K562 (cell line): ENCODE measurements around the gene EDEM1. TPM values are rescaled to one million over a fixed set of nuclear protein-coding genes. Genes with fewer than 3 reads are reported as not detected.

Source experiments
- CBX2 ChIP-seq: fragments of 200-600 bp; sonication (generic); IDR thresholded peaks from one replicate; pipeline ENCODE4 v1.6.1; 2012; ENCODE audit warnings: mild to moderate bottlenecking, low read length, inconsistent platforms; ENCODE audit not compliant: insufficient read depth, poor library complexity, severe bottlenecking
- GABPA ChIP-seq: fragments of 200-800 bp; sonication (Bioruptor generic); conservative IDR thresholded peaks from 2 replicates; pipeline ENCODE4 v1.6.1; 2016; ENCODE audit warnings: low read depth, missing genetic modification characterization, missing compliant biosample characterization
- HMBOX1 ChIP-seq: sonication (generic); IDR thresholded peaks from 2 replicates; pipeline ENCODE4 v1.6.1; 2016
- HMG20B ChIP-seq: fragments of 250-450 bp; sonication (Bioruptor Pico); IDR thresholded peaks from 2 replicates; pipeline ENCODE4 v1.5.0; 2021; ENCODE audit warnings: mild to moderate bottlenecking
- HNRNPUL1 ChIP-seq: fragments of 200-400 bp; formaldehyde crosslinking; IDR thresholded peaks from 2 replicates; pipeline ENCODE4 v1.6.1; 2017; ENCODE audit warnings: low read length
- NCOA1 ChIP-seq: fragments of 450-650 bp; IDR thresholded peaks from 2 replicates; pipeline ENCODE4 v1.6.1; 2016; ENCODE audit warnings: low read depth
- NFATC3 ChIP-seq: fragments of 450-650 bp; IDR thresholded peaks from 2 replicates; pipeline ENCODE4 v1.6.1; 2017; ENCODE audit warnings: mild to moderate bottlenecking
- NFRKB ChIP-seq: fragments of 450-650 bp; IDR thresholded peaks from 2 replicates; pipeline ENCODE4 v1.6.1; 2016; ENCODE audit warnings: low read depth
- NR1H2 ChIP-seq: sonication (generic); formaldehyde crosslinking; IDR thresholded peaks from 2 replicates; pipeline ENCODE4 v1.4.0; 2020; ENCODE audit warnings: mild to moderate bottlenecking, missing genetic modification reagents
- NR3C1 ChIP-seq: sonication (generic); formaldehyde crosslinking; IDR thresholded peaks from 2 replicates; pipeline ENCODE4 v1.8.1; 2022; ENCODE audit warnings: missing genetic modification reagents
- PHB ChIP-seq: fragments of 250-450 bp; sonication (Bioruptor Pico); IDR thresholded peaks from 2 replicates; pipeline ENCODE4 v1.5.0; 2021
- RFX7 ChIP-seq: fragments of 250-450 bp; sonication (Bioruptor Pico); IDR thresholded peaks from 2 replicates; pipeline ENCODE4 v1.5.1; 2021; ENCODE audit warnings: mild to moderate bottlenecking
- SAFB2 ChIP-seq: fragments of 200-400 bp; formaldehyde crosslinking; IDR thresholded peaks from 2 replicates; pipeline ENCODE4 v1.6.1; 2018; ENCODE audit warnings: borderline replicate concordance, low read length, low read depth, moderate library complexity; ENCODE audit not compliant: severe bottlenecking
- SREBF1 ChIP-seq: fragments of 150-350 bp; IDR thresholded peaks from 2 replicates; pipeline ENCODE4 v1.6.1; 2014; ENCODE audit warnings: antibody characterized with exemption, low read depth, low read length, borderline replicate concordance
- TBL1XR1 ChIP-seq, 2 experiments: IDR thresholded peaks; 2 replicates each; pipeline ENCODE4 v1.6.1; 2012; ENCODE audit warnings: improper control_type of control experiment in 2 of 2, low read length in 2 of 2, mild to moderate bottlenecking in 1 of 2
- ZNF282 ChIP-seq: sonication (generic); formaldehyde crosslinking; IDR thresholded peaks from 2 replicates; pipeline ENCODE4 v1.8.1; 2023; ENCODE audit warnings: missing genetic modification reagents
- ZNF79 ChIP-seq: fragments of 250-450 bp; sonication (Bioruptor Pico); IDR thresholded peaks from 2 replicates; pipeline ENCODE4 v1.4.0; 2020; ENCODE audit warnings: low read depth, mild to moderate bottlenecking, moderate library complexity
- polyA plus RNA-seq, 8 experiments: library from polyadenylated mRNA; depleted of rRNA in 4 of 8; stranded (reverse) in 5 of 8; unstranded in 3 of 8; fragments of >200 nt; fragmentation: Nextera tagmentation in 2 of 8; fragmentation: Illumina TruSeq in 1 of 8; extraction: Ambion mirVana in 2 of 8; extraction: Trizol in 1 of 8; gene quantifications; 2 replicates each; pipeline versions ENCODE4 v1.2.1 to v1.2.3, GENCODE V29; 2011 to 2014; ENCODE audit warnings: inconsistent platforms in 1 of 8, missing spikeins in 1 of 8
- total RNA-seq, 7 experiments: library from RNA; depleted of rRNA in 6 of 7; stranded (reverse); fragments of >200 nt in 6 of 7; fragmentation: Illumina TruSeq in 2 of 7; extraction: Trizol in 2 of 7; gene quantifications; 2 replicates each; pipeline versions ENCODE4 v1.2.1 to v1.2.3, GENCODE V29; 2011 to 2021; ENCODE audit warnings: low replicate concordance in 1 of 7
- TF ChIP-seq, protein P1 (sequence below): fragments of 450-650 bp; IDR thresholded peaks from 2 replicates; pipeline ENCODE4 v1.6.1; 2016; ENCODE audit warnings: borderline replicate concordance
- TF ChIP-seq, protein P2 (sequence below): sonication (generic); formaldehyde crosslinking; IDR thresholded peaks from 2 replicates; pipeline ENCODE4 v1.8.0; 2022; ENCODE audit warnings: mild to moderate bottlenecking, missing genetic modification reagents, borderline replicate concordance
- TF ChIP-seq, protein P3 (sequence below): fragments of 450-650 bp; formaldehyde crosslinking; IDR thresholded peaks from 2 replicates; pipeline ENCODE4 v1.4.0; 2020; ENCODE audit warnings: mild to moderate bottlenecking, moderate library complexity
- TF ChIP-seq, protein P4 (sequence below), 2 experiments: fragments of 250-450 bp in 1 of 2; fragments of 450-650 bp in 1 of 2; sonication (Bioruptor Pico) in 1 of 2; IDR thresholded peaks; 2 replicates each; pipeline versions ENCODE4 v1.6.1 to v1.8.0; 2016 to 2021; ENCODE audit warnings: mild to moderate bottlenecking in 2 of 2, moderate library complexity in 2 of 2, missing compliant biosample characterization in 1 of 2, missing genetic modification characterization in 1 of 2

The EDEM1 gene
- total and polyA plus RNA-seq, 9 of the 15 experiments (the other 6 are each of a cell fraction or from before 2014, with no cell fraction given), result 6.2 to 36.7 (median 14.3) TPM

DNA sequence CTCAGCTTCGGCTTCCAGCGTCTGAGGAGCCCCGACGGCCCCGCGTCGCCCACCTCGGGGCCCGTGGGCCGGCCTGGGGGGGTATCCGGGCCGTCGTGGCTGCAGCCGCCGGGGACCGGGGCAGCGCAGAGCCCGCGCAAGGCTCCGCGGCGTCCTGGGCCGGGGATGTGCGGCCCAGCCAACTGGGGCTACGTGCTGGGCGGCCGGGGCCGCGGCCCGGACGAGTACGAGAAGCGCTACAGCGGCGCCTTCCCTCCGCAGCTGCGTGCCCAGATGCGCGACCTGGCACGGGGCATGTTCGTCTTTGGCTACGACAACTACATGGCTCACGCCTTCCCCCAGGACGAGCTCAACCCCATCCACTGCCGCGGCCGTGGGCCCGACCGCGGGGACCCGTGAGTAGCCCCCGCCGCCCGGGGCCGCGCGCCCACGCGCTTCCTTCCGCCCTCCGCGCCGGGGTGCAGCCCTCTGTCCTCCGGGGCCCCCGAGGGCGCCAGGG lies 462 bp downstream of the EDEM1 start (continued):
- TF ChIP-seq, protein P1, sequence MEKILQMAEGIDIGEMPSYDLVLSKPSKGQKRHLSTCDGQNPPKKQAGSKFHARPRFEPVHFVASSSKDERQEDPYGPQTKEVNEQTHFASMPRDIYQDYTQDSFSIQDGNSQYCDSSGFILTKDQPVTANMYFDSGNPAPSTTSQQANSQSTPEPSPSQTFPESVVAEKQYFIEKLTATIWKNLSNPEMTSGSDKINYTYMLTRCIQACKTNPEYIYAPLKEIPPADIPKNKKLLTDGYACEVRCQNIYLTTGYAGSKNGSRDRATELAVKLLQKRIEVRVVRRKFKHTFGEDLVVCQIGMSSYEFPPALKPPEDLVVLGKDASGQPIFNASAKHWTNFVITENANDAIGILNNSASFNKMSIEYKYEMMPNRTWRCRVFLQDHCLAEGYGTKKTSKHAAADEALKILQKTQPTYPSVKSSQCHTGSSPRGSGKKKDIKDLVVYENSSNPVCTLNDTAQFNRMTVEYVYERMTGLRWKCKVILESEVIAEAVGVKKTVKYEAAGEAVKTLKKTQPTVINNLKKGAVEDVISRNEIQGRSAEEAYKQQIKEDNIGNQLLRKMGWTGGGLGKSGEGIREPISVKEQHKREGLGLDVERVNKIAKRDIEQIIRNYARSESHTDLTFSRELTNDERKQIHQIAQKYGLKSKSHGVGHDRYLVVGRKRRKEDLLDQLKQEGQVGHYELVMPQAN, result no peak
- TF ChIP-seq HNRNPUL1, result no peak
- TF ChIP-seq, protein P2, sequence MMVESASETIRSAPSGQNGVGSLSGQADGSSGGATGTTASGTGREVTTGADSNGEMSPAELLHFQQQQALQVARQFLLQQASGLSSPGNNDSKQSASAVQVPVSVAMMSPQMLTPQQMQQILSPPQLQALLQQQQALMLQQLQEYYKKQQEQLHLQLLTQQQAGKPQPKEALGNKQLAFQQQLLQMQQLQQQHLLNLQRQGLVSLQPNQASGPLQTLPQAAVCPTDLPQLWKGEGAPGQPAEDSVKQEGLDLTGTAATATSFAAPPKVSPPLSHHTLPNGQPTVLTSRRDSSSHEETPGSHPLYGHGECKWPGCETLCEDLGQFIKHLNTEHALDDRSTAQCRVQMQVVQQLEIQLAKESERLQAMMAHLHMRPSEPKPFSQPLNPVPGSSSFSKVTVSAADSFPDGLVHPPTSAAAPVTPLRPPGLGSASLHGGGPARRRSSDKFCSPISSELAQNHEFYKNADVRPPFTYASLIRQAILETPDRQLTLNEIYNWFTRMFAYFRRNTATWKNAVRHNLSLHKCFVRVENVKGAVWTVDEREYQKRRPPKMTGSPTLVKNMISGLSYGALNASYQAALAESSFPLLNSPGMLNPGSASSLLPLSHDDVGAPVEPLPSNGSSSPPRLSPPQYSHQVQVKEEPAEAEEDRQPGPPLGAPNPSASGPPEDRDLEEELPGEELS (CRISPR knock-in tag), result no peak
- no peak for TF ChIP-seq TBL1XR1 (IDR thresholded peaks at IDR 0.05; ENCODE audit: low read length in 2 of 2)
- TF ChIP-seq HMBOX1, result no peak
- TF ChIP-seq NFRKB, result no peak
- no peak for TF ChIP-seq NFATC3
- no peak for TF ChIP-seq HMG20B (CRISPR knock-in tag)
- TF ChIP-seq, protein P3, sequence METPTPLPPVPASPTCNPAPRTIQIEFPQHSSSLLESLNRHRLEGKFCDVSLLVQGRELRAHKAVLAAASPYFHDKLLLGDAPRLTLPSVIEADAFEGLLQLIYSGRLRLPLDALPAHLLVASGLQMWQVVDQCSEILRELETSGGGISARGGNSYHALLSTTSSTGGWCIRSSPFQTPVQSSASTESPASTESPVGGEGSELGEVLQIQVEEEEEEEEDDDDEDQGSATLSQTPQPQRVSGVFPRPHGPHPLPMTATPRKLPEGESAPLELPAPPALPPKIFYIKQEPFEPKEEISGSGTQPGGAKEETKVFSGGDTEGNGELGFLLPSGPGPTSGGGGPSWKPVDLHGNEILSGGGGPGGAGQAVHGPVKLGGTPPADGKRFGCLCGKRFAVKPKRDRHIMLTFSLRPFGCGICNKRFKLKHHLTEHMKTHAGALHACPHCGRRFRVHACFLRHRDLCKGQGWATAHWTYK (CRISPR knock-in tag), result no peak
- no peak for TF ChIP-seq NCOA1
- peak; percentile 85 for TF ChIP-seq GABPA (tag)
- TF ChIP-seq RFX7 (CRISPR knock-in tag), result no peak
- TF ChIP-seq PHB, result no peak
- TF ChIP-seq NR3C1 (CRISPR knock-in tag), result 0 out of 2 replicates have a peak, but pooled peaks have one; percentile 41
- no peak for TF ChIP-seq ZNF282 (CRISPR knock-in tag)
- no peak for TF ChIP-seq CBX2
- no peak for TF ChIP-seq ZNF79 (CRISPR knock-in tag)
- no peak for TF ChIP-seq SAFB2
- TF ChIP-seq SREBF1, result no peak
- TF ChIP-seq, protein P4, sequence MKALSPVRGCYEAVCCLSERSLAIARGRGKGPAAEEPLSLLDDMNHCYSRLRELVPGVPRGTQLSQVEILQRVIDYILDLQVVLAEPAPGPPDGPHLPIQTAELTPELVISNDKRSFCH (CRISPR knock-in tag; IDR thresholded peaks at IDR 0.05), result no peak
- TF ChIP-seq, protein P4 (tag; IDR thresholded peaks at IDR 0.05), result 0 out of 2 replicates have a peak, but pooled peaks have one; percentile 15
- TF ChIP-seq NR1H2, result no peak
